GM23338 (cell line): ENCODE measurements around the gene CMYA5.

ENCODE experiments used
- CREB1 ChIP-seq: fragments of 250-450 bp; sonication (Bioruptor Pico); IDR thresholded peaks from 2 replicates; pipeline ENCODE4 v1.5.0; 2020; ENCODE audit warnings: low read depth, mild to moderate bottlenecking, moderate library complexity
- EZH2 ChIP-seq: fragments of 200-600 bp; sonication (generic); IDR thresholded peaks from one replicate; pipeline ENCODE4 v1.8.0; 2017; ENCODE audit warnings: antibody characterized with exemption, mild to moderate bottlenecking, low read depth; ENCODE audit not compliant: unreplicated experiment
- EZH2phosphoT487 ChIP-seq: fragments of 200-600 bp; sonication (generic); IDR thresholded peaks from one replicate; pipeline ENCODE4 v1.8.1; 2018; ENCODE audit warnings: antibody characterized with exemption; ENCODE audit not compliant: unreplicated experiment
- JUNB ChIP-seq: IDR thresholded peaks from one replicate; pipeline ENCODE4 v1.6.1; 2016; ENCODE audit warnings: antibody characterized with exemption; ENCODE audit not compliant: unreplicated experiment
- NANOG ChIP-seq: IDR thresholded peaks from 2 replicates; pipeline ENCODE4 v1.6.1; 2016; ENCODE audit warnings: antibody characterized with exemption, borderline replicate concordance
- POLR2AphosphoS5 ChIP-seq: IDR thresholded peaks from 2 replicates; pipeline ENCODE4 v1.6.1; 2016; ENCODE audit warnings: antibody characterized with exemption, low read depth
- ZNF114 ChIP-seq: fragments of 250-450 bp; sonication (Bioruptor Pico); IDR thresholded peaks from 2 replicates; pipeline ENCODE4 v1.5.0; 2020; ENCODE audit warnings: mild to moderate bottlenecking, moderate library complexity
- TF ChIP-seq, protein P1 (sequence below), 2 experiments: fragments of 200-600 bp in 1 of 2; sonication (generic) in 1 of 2; conservative IDR thresholded peaks; 2 replicates each; pipeline versions ENCODE4 v1.5.1 to v1.6.1; 2016 to 2017; ENCODE audit warnings: antibody characterized with exemption in 2 of 2, low read depth in 2 of 2, mild to moderate bottlenecking in 2 of 2, moderate library complexity in 1 of 2
- TF ChIP-seq, protein P2 (sequence below): IDR thresholded peaks from one replicate; pipeline ENCODE4 v1.6.1; 2018; ENCODE audit warnings: antibody characterized with exemption; ENCODE audit not compliant: unreplicated experiment
- TF ChIP-seq, protein P3 (sequence below): IDR thresholded peaks from 2 replicates; pipeline ENCODE4 v1.6.1; 2016; ENCODE audit warnings: antibody characterized with exemption

DNA sequence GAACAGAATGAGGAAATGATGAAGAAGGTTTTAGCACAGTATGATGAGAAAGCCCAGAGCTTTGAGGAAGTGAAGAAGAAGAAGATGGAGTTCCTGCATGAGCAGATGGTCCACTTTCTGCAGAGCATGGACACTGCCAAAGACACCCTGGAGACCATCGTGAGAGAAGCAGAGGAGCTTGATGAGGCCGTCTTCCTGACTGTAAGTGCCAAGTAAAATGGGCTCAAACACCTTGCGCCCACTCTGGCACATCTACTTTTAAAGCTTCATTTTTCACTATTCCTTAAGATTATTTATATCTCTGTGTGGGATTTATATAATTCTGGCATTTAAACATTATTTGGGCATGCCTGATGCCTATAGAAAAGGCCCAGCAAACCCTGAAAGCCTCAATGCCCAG is 55.6 kb downstream of the CMYA5 start:
- TF ChIP-seq JUNB, result no peak
- TF ChIP-seq, protein P1, sequence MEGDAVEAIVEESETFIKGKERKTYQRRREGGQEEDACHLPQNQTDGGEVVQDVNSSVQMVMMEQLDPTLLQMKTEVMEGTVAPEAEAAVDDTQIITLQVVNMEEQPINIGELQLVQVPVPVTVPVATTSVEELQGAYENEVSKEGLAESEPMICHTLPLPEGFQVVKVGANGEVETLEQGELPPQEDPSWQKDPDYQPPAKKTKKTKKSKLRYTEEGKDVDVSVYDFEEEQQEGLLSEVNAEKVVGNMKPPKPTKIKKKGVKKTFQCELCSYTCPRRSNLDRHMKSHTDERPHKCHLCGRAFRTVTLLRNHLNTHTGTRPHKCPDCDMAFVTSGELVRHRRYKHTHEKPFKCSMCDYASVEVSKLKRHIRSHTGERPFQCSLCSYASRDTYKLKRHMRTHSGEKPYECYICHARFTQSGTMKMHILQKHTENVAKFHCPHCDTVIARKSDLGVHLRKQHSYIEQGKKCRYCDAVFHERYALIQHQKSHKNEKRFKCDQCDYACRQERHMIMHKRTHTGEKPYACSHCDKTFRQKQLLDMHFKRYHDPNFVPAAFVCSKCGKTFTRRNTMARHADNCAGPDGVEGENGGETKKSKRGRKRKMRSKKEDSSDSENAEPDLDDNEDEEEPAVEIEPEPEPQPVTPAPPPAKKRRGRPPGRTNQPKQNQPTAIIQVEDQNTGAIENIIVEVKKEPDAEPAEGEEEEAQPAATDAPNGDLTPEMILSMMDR (conservative IDR thresholded peaks at IDR 0.05; ENCODE audit: low read depth in 2 of 2), result no peak
- no peak for TF ChIP-seq POLR2AphosphoS5
- TF ChIP-seq, protein P2, sequence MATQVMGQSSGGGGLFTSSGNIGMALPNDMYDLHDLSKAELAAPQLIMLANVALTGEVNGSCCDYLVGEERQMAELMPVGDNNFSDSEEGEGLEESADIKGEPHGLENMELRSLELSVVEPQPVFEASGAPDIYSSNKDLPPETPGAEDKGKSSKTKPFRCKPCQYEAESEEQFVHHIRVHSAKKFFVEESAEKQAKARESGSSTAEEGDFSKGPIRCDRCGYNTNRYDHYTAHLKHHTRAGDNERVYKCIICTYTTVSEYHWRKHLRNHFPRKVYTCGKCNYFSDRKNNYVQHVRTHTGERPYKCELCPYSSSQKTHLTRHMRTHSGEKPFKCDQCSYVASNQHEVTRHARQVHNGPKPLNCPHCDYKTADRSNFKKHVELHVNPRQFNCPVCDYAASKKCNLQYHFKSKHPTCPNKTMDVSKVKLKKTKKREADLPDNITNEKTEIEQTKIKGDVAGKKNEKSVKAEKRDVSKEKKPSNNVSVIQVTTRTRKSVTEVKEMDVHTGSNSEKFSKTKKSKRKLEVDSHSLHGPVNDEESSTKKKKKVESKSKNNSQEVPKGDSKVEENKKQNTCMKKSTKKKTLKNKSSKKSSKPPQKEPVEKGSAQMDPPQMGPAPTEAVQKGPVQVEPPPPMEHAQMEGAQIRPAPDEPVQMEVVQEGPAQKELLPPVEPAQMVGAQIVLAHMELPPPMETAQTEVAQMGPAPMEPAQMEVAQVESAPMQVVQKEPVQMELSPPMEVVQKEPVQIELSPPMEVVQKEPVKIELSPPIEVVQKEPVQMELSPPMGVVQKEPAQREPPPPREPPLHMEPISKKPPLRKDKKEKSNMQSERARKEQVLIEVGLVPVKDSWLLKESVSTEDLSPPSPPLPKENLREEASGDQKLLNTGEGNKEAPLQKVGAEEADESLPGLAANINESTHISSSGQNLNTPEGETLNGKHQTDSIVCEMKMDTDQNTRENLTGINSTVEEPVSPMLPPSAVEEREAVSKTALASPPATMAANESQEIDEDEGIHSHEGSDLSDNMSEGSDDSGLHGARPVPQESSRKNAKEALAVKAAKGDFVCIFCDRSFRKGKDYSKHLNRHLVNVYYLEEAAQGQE, result no peak
- no peak for TF ChIP-seq CREB1 (CRISPR knock-in tag)
- TF ChIP-seq EZH2, result no peak
- no peak for TF ChIP-seq ZNF114 (CRISPR knock-in tag)
- no peak for TF ChIP-seq NANOG
- no peak for TF ChIP-seq EZH2phosphoT487
- TF ChIP-seq, protein P3, sequence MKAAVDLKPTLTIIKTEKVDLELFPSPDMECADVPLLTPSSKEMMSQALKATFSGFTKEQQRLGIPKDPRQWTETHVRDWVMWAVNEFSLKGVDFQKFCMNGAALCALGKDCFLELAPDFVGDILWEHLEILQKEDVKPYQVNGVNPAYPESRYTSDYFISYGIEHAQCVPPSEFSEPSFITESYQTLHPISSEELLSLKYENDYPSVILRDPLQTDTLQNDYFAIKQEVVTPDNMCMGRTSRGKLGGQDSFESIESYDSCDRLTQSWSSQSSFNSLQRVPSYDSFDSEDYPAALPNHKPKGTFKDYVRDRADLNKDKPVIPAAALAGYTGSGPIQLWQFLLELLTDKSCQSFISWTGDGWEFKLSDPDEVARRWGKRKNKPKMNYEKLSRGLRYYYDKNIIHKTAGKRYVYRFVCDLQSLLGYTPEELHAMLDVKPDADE, result no peak
